ENCODE measurements around the gene SH3RF2.
A peak's percentile ranks its signal among the peaks of the same experiment; 100 is the strongest.

The SH3RF2 gene

DNA sequence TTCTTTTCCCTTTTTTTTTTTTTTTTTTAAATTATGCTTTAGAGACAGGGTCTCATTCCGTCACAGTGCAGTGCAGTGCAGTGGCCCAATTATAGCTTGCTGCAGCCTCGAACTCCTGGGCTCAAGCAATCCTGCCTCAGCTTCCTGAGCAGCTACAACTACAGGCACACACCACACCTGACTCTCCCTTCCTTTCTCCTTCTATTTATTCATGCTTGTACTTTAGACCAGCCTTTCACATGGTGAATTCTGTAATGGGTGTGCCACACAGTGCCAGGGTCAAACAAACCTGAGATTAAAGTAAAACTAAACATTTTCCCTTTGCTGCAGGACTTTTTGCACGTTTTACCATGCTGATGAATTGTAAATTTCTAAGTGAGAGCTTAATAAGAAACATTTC, 8.0 kb downstream of the SH3RF2 start:
- Histone ChIP-seq H3K4me1 (ENCODE audit: low read depth, poor library complexity, severe bottlenecking) (peaks cover 65% of the 10 kb centered on the region), H3K4me2 (no peak overlapping the region; the same call in 1 of the 2 replicates), H3K36me3 (ENCODE audit: insufficient read depth) (no peaks in the 10 kb centered on the region), H3K79me2 (ENCODE audit: insufficient read depth, low read depth) (no peaks in the 10 kb centered on the region), H3K27ac (no peak overlapping the region), H4K20me1 (ENCODE audit: insufficient read depth) (no peaks in the 10 kb centered on the region), H3K9ac (no peak overlapping the region), H2AFZ (ENCODE audit: low read depth) (no peak overlapping the region), H3K27me3 (ENCODE audit: insufficient read depth, low read depth) (no peaks in the 10 kb centered on the region), H3K4me3 (IDR thresholded peaks at IDR 0.05; ENCODE audit: insufficient read depth, low read depth, low read length) (no peak overlapping the region)
- TF ChIP-seq, protein P1, sequence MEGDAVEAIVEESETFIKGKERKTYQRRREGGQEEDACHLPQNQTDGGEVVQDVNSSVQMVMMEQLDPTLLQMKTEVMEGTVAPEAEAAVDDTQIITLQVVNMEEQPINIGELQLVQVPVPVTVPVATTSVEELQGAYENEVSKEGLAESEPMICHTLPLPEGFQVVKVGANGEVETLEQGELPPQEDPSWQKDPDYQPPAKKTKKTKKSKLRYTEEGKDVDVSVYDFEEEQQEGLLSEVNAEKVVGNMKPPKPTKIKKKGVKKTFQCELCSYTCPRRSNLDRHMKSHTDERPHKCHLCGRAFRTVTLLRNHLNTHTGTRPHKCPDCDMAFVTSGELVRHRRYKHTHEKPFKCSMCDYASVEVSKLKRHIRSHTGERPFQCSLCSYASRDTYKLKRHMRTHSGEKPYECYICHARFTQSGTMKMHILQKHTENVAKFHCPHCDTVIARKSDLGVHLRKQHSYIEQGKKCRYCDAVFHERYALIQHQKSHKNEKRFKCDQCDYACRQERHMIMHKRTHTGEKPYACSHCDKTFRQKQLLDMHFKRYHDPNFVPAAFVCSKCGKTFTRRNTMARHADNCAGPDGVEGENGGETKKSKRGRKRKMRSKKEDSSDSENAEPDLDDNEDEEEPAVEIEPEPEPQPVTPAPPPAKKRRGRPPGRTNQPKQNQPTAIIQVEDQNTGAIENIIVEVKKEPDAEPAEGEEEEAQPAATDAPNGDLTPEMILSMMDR (conservative IDR thresholded peaks at IDR 0.05; ENCODE audit: low read depth, low read length) = no peak

DNA sequence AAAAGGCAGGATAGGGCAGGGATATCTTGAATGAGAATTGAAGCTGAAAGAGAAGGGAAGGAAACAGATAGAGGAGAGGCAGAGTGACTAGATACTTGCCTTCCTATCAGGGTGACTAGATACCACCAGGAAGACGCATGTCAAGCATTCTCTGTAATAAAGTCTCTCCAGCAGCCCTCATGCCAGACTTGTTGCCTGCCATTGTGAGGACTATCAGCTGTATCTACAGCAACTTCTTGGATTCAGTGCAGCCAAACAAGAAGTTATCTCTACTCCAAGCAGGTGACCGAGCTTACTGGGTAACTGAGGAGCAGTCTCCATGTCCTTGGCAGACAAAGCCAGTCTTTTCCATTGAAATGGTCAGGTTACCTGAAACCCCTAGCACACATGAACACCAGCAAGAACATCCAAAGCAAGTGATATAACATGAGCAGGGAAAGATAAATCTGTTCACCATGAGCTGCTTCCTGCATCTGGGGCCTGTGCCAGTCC, 9.3 kb downstream of the SH3RF2 start:
- Histone ChIP-seq H4K20me1 (ENCODE audit: insufficient read depth) (no peaks in the 10 kb centered on the region), H3K79me2 (ENCODE audit: insufficient read depth, low read depth) (no peaks in the 10 kb centered on the region), H3K36me3 (ENCODE audit: insufficient read depth) (no peaks in the 10 kb centered on the region), H3K27me3 (ENCODE audit: insufficient read depth, low read depth) (no peaks in the 10 kb centered on the region), H3K4me3 (IDR thresholded peaks at IDR 0.05; ENCODE audit: insufficient read depth, low read depth, low read length) (no peak overlapping the region), H2AFZ (ENCODE audit: low read depth) (no peak overlapping the region), H3K27ac (no peak overlapping the region), H3K4me2 (no peak overlapping the region), H3K4me1 (ENCODE audit: low read depth, poor library complexity, severe bottlenecking) (peaks cover 65% of the 10 kb centered on the region), H3K9ac (no peak overlapping the region)
- TF ChIP-seq, protein P1 (conservative IDR thresholded peaks at IDR 0.05; ENCODE audit: low read depth, low read length) = no peak

DNA sequence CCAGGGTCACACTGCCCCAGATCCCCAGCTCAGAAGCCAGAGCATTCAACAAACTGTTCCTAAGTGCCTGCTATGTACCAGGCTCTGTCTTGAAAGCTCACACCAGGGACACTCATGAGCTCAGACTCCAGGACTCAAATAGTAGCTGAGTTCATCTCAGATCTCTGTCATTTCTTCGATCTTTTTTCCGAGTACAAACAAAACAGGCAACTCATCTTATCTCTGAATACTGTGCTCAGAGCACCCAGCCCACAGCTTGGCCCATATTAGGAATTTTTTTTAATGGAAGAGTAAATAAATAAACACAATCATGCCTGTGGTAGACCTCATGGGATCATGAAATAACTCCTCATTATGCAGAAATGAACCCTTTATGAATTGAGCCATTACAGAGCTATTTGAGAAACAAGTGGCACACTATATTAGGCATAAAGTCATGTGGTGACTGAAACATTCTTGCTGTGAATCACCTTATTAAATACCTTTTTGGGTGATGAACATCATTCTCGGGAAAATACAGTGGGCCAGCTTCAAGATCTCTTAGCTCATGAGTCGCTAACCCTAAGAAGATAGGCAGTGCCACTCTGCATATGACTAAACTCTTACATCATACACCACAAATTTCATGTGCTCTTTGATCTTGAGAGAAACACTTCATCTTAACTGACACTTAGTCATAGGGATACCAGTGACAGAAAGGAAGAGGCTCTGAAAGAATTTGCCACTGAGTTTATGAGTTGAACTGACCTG, 9.9 kb downstream of the SH3RF2 start:
- Histone ChIP-seq H3K79me2 (ENCODE audit: insufficient read depth, low read depth) (no peaks in the 10 kb centered on the region), H3K4me1 (ENCODE audit: low read depth, poor library complexity, severe bottlenecking) (peaks cover 65% of the 10 kb centered on the region), H3K27ac (no peak overlapping the region), H3K36me3 (ENCODE audit: insufficient read depth) (no peaks in the 10 kb centered on the region), H2AFZ (ENCODE audit: low read depth) (no peak overlapping the region), H4K20me1 (ENCODE audit: insufficient read depth) (no peaks in the 10 kb centered on the region), H3K4me2 (peak overlapping the region; percentile 39; the same call in 1 of the 2 replicates), H3K4me3 (IDR thresholded peaks at IDR 0.05; ENCODE audit: insufficient read depth, low read depth, low read length) (no peak overlapping the region), H3K9ac (no peak overlapping the region), H3K27me3 (ENCODE audit: insufficient read depth, low read depth) (no peaks in the 10 kb centered on the region)
- TF ChIP-seq, protein P1 (conservative IDR thresholded peaks at IDR 0.05; ENCODE audit: low read depth, low read length) = no peak

DNA sequence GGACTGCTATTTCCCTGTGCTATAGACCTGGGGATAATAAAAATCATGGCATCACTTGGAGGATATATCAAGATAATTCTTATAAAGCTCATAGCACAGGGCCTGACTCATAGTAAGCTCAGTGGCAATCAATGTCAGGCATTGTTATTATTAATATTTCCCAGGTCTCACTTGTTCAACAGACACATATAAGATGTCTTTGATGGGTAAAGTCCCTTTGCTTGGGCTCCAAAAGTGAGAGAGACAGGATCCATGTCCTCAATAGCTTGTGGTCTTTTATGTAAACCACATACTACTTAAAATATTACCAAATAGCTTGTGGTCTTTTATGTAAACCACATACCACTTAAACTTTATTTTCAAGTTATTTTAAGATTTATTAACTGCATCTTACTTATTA, 11.2 kb downstream of the SH3RF2 start:
- H3K9ac ChIP-seq = no peak overlapping the region

More for the DNA sequence above, 11.2 kb downstream of the SH3RF2 start:
- Histone ChIP-seq H3K4me3 (IDR thresholded peaks at IDR 0.05; ENCODE audit: insufficient read depth, low read depth, low read length) (no peak overlapping the region), H3K27ac (no peak overlapping the region), H3K4me1 (ENCODE audit: low read depth, poor library complexity, severe bottlenecking) (peaks cover 58% of the 10 kb centered on the region), H3K79me2 (ENCODE audit: insufficient read depth, low read depth) (no peaks in the 10 kb centered on the region), H4K20me1 (ENCODE audit: insufficient read depth) (no peaks in the 10 kb centered on the region), H3K4me2 (peak overlapping the region; percentile 85), H2AFZ (ENCODE audit: low read depth) (no peak overlapping the region), H3K27me3 (ENCODE audit: insufficient read depth, low read depth) (no peaks in the 10 kb centered on the region), H3K36me3 (ENCODE audit: insufficient read depth) (no peaks in the 10 kb centered on the region)
- TF ChIP-seq, protein P1 (conservative IDR thresholded peaks at IDR 0.05; ENCODE audit: low read depth, low read length) = no peak

Measured in KMS-11 (cell line).